Urinary bladder (tissue), 4 donors: ENCODE results near the gene PODN. TPM values are rescaled to one million over a fixed set of nuclear protein-coding genes. Genes with fewer than 3 reads are reported as not detected.

Experiments used
- DNase-seq: peaks from one replicate; pipeline ENCODE4 v3.0.0-alpha.2; 2015; ENCODE audit errors: extremely low spot score
- H3K27ac ChIP-seq: one replicate; pipeline ENCODE4 v1.5.1; 2013; ENCODE audit warnings: low read depth, mild to moderate bottlenecking, moderate library complexity
- H3K36me3 ChIP-seq: one replicate; pipeline ENCODE4 v1.6.1; 2013; ENCODE audit warnings: mild to moderate bottlenecking, moderate library complexity; ENCODE audit not compliant: insufficient read depth
- H3K4me1 ChIP-seq: one replicate; pipeline ENCODE4 v1.6.1; 2013; ENCODE audit warnings: mild to moderate bottlenecking, moderate library complexity; ENCODE audit not compliant: insufficient read depth
- H3K4me3 ChIP-seq: one replicate; pipeline ENCODE4 v1.5.1; 2013; ENCODE audit warnings: low read depth, low read length
- WGBS: extraction: QIAGEN DNeasy Blood & Tissue Kit; methylation state at CpG from one replicate; pipeline ENCODE4 v1.1.7; 2013; 5-methylcytosine and 5-hydroxymethylcytosine counted together
- polyA plus RNA-seq: library from polyadenylated mRNA; stranded (reverse); fragments of 200-250 nt; gene quantifications from one replicate; pipeline ENCODE4 v1.2.3, GENCODE V29; 2013
- total RNA-seq: library from RNA; depleted of rRNA; stranded (reverse); fragments of >200 nt; gene quantifications from one replicate; pipeline ENCODE4 v1.2.3, GENCODE V29; 2014
- donor health status: healthy with polysubstance abuse.
- donor health status: healthy.

The PODN gene
- total and polyA plus RNA-seq, 2 donors, result 17.1 to 224 TPM

DNA sequence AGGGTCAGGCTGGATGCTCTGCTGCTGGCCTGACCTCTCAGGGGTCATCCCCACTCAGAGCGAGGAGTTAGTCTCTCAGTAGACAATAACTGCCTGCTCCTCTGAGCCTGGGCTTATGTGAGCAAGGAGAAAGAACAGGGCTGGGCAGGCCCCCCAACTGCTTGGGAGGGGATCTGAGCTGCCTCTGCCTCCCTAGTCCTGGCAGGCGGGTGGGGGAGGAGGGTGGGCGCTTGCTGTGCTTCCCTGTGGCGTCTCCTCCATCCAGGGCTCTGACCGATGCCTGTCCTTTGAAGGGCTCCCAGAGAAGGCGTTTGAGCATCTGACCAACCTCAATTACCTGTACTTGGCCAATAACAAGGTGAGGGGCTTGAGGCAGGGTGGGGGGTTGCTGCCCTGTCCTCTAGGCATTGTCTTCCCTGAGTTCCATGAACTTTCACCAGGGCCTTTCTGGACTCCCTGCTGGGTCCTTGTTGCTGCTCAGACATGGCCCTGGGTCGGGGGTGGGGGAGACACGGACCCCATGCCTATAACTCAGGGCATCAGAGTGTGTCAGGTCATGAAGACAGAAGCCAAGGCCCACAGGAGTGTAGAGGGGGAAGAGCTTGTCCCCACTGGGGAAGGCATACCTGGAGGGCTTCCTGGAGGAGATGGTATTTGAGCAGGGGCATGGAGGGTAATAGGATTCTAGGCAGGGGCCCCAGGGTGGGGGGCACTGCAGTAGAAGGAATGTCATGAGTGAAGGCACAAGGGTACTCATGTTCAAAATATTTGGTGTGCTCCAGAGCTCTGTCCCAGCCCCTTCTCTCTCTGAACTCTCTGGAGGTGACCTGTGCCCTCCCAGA is 12.5 kb downstream of the PODN start:
- DNase-seq, result no peak
- Histone ChIP-seq H3K36me3 (peaks cover 2% of the 10 kb centered on the region), H3K4me3 (no peak overlapping the region), H3K4me1 (no peaks in the 10 kb centered on the region), H3K27ac (no peak overlapping the region)
- 95% methylated on average over 8 of the region's 8 CpGs for WGBS

DNA sequence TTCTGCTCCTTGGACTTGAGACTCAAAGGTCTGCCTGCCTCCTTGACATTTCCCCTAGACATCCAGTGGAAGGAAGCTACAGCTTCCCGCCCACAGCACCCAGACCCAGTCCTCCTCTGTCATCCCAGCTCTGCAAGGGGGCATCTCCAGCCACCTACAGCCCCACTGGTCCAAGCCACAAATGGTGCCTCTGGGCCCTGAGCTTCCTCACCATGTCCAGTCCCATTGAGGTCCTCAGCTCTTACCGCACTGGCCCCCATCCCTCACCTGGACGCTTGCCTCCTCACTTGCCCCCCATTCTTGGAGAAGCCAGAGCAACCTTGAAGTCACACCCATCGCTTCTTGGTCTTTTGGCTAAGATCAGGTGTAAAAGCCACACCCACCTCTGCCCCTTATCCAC is 13.2 kb downstream of the PODN start:
- H3K4me1 ChIP-seq, result no peaks in the 10 kb centered on the region
- H3K4me3 ChIP-seq, result no peak overlapping the region
- no peak overlapping the region for H3K27ac ChIP-seq
- WGBS, result 97% methylated on average over 4 of the region's 4 CpGs
- peaks cover 2% of the 10 kb centered on the region for H3K36me3 ChIP-seq
- DNase-seq, result no peak

DNA sequence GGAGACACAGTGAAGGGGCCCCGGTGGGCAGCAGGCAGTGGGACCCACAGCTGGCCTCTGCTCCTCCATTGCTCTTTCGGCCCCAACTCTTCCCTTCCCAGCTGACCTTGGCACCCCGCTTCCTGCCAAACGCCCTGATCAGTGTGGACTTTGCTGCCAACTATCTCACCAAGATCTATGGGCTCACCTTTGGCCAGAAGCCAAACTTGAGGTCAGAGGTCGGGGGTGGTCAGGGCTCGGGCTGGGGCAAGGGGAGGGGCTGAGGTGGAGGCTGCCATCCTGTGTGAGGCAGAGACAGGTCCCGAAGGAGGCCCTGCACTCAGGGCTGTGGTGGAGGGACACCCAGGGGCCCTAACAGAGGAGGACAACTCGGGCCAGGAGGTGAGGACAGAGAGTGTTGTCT is 13.7 kb downstream of the PODN start:
- H3K4me3 ChIP-seq, result no peak overlapping the region
- H3K36me3 ChIP-seq, result peaks cover 1% of the 10 kb centered on the region
- WGBS, result 74% methylated on average over 8 of the region's 8 CpGs
- H3K27ac ChIP-seq, result no peak overlapping the region
- H3K4me1 ChIP-seq, result no peaks in the 10 kb centered on the region
- DNase-seq, result no peak

DNA sequence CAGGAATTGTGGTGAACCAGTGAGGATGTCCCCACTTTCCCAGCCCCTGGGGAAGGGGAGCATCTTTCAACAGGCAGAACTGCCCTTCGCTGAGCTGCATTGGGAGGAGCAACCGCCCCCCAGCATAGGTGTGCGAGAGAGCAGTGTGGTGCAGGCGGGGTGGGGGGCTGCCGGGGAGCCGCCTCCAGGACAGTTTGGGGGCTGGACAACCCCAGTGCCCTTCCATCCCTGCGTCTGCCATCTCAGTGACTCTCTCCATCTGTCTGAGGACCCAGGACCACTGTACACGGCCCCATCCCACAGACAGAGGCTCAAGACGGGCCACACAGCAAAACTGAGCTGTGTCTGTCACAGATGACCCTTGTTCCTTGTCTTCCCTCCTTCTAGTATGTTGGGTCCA is 14.2 kb downstream of the PODN start:
- H3K36me3 ChIP-seq, result no peaks in the 10 kb centered on the region
- 93% methylated on average over 9 of the region's 9 CpGs for WGBS
- H3K4me3 ChIP-seq, result no peak overlapping the region
- H3K4me1 ChIP-seq, result no peaks in the 10 kb centered on the region
- H3K27ac ChIP-seq, result no peak overlapping the region
- DNase-seq, result no peak

DNA sequence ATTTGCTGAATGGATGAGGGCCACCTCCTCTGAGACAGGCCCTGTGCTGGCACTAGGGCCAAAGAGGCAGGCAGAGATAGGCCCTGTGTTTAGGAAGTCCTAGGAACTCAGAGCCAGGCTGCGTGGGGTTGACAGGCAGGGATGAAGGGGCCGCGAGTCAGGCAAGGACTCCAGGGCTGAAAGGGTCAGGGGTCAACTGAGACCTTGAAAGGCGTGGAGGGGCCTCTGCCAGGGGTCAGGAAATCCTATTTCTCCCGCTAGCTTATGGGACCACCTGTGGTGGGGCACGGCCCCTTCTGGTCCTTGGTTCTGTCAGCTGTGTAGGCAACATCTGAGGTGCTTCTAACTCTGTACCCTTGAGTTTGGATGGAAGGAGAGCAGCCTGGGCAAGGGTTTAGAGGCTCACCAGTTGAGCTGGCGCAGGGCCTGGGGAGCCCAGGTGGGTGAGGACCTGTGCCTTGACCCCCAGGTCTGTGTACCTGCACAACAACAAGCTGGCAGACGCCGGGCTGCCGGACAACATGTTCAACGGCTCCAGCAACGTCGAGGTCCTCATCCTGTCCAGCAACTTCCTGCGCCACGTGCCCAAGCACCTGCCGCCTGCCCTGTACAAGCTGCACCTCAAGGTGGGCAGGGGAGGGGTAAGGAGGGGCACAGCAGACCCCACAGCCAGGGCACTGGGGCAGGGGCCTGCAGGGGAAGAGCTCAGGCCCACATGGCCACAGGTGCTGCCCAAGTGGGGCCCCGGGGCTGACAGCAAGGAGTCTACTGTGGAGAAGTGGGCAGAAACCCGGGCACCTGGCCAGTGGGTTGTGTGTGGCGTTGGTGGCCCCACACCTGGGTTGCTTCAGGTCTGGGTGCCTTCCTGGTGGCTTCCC is 14.9 kb downstream of the PODN start:
- Histone ChIP-seq H3K4me1 (no peaks in the 10 kb centered on the region), H3K4me3 (no peak overlapping the region), H3K36me3 (no peaks in the 10 kb centered on the region), H3K27ac (no peak overlapping the region)
- DNase-seq, result no peak
- WGBS, result 93% methylated on average over 19 of the region's 19 CpGs

DNA sequence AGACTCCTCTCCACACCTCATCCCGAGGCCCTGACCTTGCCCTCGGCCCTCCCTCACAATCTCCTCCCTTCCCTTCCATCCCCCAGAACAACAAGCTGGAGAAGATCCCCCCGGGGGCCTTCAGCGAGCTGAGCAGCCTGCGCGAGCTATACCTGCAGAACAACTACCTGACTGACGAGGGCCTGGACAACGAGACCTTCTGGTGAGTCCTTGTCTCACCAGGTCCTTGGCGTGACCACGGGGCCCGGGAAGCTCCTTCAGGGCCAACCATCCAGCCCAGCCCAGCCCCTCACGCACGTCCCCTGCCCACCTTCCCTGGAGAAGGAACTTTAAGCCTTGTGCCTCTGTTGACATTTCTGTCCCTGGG is 15.6 kb downstream of the PODN start:
- Histone ChIP-seq H3K36me3 (no peaks in the 10 kb centered on the region), H3K27ac (no peak overlapping the region), H3K4me3 (no peak overlapping the region), H3K4me1 (no peaks in the 10 kb centered on the region)
- no peak for DNase-seq
- WGBS, result 94% methylated on average over 13 of the region's 13 CpGs

DNA sequence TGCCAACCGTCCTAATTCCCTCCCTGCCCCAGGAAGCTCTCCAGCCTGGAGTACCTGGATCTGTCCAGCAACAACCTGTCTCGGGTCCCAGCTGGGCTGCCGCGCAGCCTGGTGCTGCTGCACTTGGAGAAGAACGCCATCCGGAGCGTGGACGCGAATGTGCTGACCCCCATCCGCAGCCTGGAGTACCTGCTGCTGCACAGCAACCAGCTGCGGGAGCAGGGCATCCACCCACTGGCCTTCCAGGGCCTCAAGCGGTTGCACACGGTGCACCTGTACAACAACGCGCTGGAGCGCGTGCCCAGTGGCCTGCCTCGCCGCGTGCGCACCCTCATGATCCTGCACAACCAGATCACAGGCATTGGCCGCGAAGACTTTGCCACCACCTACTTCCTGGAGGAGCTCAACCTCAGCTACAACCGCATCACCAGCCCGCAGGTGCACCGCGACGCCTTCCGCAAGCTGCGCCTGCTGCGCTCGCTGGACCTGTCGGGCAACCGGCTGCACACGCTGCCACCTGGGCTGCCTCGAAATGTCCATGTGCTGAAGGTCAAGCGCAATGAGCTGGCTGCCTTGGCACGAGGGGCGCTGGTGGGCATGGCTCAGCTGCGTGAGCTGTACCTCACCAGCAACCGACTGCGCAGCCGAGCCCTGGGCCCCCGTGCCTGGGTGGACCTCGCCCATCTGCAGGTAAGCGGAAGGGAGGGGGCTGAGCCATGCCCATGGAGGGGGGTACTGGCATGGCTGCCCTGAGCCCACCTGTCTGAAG is 16.5 kb downstream of the PODN start:
- Histone ChIP-seq H3K27ac (no peak overlapping the region), H3K36me3 (no peaks in the 10 kb centered on the region), H3K4me1 (no peaks in the 10 kb centered on the region), H3K4me3 (no peak overlapping the region)
- DNase-seq, result no peak
- 94% methylated on average over 46 of the region's 46 CpGs for WGBS

DNA sequence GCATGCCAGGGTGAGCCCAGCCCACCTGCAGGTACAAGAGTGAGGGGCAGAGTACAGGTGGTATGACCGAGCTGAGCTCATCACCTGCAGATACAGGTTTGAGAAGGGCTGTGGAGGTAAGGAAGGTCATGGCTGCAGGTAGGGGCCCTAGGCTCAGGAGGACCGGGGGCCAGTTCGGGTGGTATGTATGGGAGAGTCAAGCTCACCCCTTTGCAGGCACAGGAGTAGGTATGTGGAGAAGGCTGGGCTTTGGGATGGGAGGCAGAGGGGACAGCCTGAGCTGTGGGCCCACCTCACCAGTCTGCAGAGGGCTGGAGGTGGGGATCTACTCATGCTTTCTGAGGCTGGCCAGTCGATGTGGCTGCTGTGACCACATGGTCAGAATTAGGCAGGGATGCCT is 17.2 kb downstream of the PODN start:
- no peak for DNase-seq
- no peak overlapping the region for H3K4me3 ChIP-seq

DNA sequence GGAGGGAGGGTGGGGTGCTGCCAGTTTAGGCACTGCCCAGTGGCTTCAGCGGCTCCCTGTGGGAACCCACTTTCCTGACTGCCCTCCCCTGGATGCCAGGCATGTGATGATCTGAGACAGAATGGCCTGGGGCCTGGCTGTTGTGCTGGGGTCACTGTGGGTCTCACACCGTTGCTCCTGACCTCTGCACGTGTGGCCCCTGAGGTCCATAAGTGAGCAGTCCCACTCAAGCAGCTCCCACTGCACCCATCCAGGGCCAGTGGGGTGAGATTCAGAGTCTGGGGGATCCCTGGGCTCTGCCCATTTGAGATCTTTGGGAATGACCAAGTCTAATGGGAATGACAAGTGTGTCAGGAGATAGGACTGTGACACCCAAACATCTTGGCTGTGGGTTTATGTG is 18.0 kb downstream of the PODN start:
- no peaks in the 10 kb centered on the region for H3K36me3 ChIP-seq
- DNase-seq, result no peak
- H3K4me1 ChIP-seq, result no peaks in the 10 kb centered on the region
- WGBS, result 90% methylated on average over 3 of the region's 3 CpGs
- no peak overlapping the region for H3K27ac ChIP-seq
- H3K4me3 ChIP-seq, result no peak overlapping the region

More for the DNA sequence above, 17.2 kb downstream of the PODN start:
- WGBS, result 92% methylated on average over 4 of the region's 4 CpGs
- Histone ChIP-seq H3K36me3 (no peaks in the 10 kb centered on the region), H3K4me1 (no peaks in the 10 kb centered on the region), H3K27ac (no peak overlapping the region)

DNA sequence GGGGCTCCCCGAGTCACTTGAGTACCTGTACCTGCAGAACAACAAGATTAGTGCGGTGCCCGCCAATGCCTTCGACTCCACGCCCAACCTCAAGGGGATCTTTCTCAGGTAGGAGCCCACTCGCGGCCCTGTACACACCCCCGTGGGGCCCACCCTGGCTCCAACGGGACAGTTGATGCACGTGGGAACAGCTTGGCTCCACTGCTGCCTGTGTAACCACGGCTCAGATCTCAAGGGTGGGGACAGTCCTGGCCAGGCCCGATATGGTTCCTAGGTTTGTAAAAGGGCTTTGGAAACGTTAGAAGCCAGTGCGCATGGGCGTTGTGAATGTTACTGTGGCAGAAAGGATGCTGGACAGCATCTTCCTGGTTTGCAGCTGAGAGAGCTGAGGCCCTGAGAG is 18.8 kb downstream of the PODN start:
- H3K4me1 ChIP-seq, result no peaks in the 10 kb centered on the region
- no peak overlapping the region for H3K4me3 ChIP-seq
- H3K36me3 ChIP-seq, result no peaks in the 10 kb centered on the region
- no peak overlapping the region for H3K27ac ChIP-seq
- 86% methylated on average over 15 of the region's 15 CpGs for WGBS
- no peak for DNase-seq

DNA sequence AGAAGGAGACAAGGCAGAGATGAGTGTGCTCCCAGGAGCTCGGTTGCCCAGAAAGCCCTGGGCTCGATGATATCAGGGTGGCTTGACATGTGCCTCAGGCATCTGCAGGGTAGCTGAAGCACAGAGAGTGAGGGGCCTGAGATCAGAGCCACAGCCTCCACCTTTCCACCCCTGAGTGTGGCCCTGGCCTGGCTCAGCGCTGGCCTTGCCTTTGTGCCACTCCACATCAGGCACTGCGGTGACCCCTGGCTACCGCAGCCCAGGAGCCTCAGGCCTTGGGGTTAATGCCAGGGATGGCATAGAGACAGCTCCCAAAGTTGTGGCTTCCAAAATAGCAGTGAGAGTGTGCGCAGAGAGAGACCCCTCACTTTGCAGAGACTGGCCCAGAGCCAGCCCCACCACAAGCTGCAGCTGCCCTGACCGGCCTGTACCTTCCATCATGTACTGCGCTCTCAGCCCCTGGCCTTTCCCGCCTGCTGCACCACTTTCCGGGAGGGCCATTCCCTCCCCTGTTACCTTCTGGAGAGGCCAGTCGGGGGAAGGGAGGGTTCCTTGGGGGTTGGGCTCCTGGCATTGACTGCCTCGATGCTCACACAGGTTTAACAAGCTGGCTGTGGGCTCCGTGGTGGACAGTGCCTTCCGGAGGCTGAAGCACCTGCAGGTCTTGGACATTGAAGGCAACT is 19.5 kb downstream of the PODN start:
- Histone ChIP-seq H3K27ac (no peak overlapping the region), H3K4me3 (no peak overlapping the region), H3K36me3 (no peaks in the 10 kb centered on the region), H3K4me1 (no peaks in the 10 kb centered on the region)
- no peak for DNase-seq
- WGBS, result 84% methylated on average over 14 of the region's 14 CpGs

DNA sequence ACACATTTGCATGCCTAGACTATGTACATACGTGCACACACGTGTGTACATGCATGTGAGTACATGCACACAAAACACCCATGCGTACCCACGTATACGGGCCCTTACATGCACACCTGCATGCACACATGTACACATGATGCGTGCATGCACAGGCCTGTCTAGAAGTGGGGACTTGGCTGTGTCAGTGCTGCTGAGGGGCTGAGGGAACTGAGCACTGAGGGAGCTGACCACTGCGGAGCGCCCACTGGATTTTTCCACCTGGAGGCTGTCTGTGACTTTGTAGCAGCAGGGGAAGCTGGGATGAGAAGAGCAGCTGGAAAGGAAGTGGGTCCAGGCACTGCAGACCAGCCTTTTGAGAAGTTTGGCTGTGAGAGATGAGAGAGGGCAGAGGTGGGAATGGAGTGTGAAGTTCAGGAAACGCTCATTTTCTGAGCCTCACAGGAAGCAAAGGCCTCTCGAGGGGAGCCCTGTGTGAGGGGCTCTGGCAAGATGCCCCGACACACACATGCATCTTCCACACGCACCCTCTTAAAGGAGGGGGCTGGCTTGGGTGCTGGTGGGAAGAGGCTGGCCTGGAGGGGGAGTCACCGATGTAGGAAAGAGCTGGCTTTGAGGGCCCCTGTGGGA is 20.9 kb downstream of the PODN start:
- Histone ChIP-seq H3K36me3 (no peaks in the 10 kb centered on the region), H3K4me3 (no peak overlapping the region), H3K27ac (no peak overlapping the region), H3K4me1 (no peaks in the 10 kb centered on the region)
- 82% methylated on average over 13 of the region's 13 CpGs for WGBS
- DNase-seq, result no peak
